Adrenal gland (tissue), 5 donors: ENCODE measurements around the gene AOC2.
"Not testable (repeated sequence)": the region's sequence is repeated elsewhere in the genome, so short reads cannot be mapped to it uniquely, and the experiment has no call there.

Experiments
- CTCF ChIP-seq, 6 experiments: fragments of 450-650 bp in 4 of 6; fragments of 200-600 bp in 2 of 6; sonication (generic) in 1 of 6; IDR thresholded peaks; 1 replicate in 5 of 6; 2 replicates in 1 of 6; pipeline versions ENCODE4 v1.5.1 to v1.8.0; 2016 to 2021; ENCODE audit warnings: antibody characterized with exemption in 6 of 6, mild to moderate bottlenecking in 2 of 6, moderate library complexity in 1 of 6
- POLR2A ChIP-seq, 2 donors: fragments of 450-650 bp; IDR thresholded peaks; one replicate each; pipeline ENCODE4 v1.6.1; 2017; ENCODE audit warnings: antibody characterized with exemption in 2 of 2, mild to moderate bottlenecking in 2 of 2, moderate library complexity in 1 of 2
- donor health status: DM: no; HTN: no; CAD: no.

DNA sequence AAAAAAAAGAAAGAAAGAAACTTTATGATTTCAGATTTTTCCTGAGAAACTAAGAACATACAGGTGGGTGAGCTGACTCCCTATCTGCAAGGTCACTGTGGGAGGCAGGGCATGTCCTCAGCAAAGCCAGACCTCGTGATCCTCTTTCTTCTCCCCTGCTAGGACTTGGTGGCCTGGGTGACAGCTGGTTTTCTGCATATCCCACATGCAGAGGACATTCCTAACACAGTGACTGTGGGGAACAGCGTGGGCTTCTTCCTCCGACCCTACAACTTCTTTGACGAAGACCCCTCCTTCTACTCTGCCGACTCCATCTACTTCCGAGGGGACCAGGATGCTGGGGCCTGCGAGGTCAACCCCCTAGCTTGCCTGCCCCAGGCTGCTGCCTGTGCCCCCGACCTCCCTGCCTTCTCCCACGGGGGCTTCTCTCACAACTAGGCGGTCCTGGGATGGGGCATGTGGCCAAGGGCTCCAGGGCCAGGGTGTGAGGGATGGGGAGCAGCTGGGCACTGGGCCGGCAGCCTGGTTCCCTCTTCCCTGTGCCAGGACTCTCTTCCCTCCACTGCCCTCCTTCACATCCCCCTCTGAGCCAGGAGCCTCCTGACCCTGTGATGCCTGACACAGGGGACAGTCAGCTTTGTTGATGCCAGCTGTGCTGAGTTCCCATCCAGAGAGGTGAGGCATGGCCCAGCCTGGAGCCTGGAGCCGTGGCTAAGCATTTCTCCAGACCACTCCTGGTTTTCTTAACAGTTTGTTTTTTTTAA lies 29.7 kb downstream of the AOC2 start:
- TF ChIP-seq CTCF, POLR2A (IDR thresholded peaks at IDR 0.05): not testable (repeated sequence)
